IMR-90 (cell line): Measurements from ENCODE around the gene DBNDD1. TPM values are rescaled to one million over a fixed set of nuclear protein-coding genes. Genes with fewer than 3 reads are reported as not detected.
"Not testable (repeated sequence)": the region's sequence is repeated elsewhere in the genome, so short reads cannot be mapped to it uniquely, and the experiment has no call there.

ENCODE experiments used
- ATAC-seq: fragments of 200-7000 bp; cut with Tn5 transposase; 2 replicates; pipeline ENCODE4 v1.9.1; 2020; ENCODE audit warnings: low read depth, mild to moderate bottlenecking, moderate library complexity
- BruUV-seq: library from RNA; stranded (reverse); fragments of 400-500 nt; replicated peaks from 2 replicates; lab custom pipeline; 2021; lab: Mats Ljungman, UMichigan
- CTCF ChIA-PET: fragments of 300-600 bp; formaldehyde crosslinking; extraction: SDS; loops from one replicate; lab custom pipeline; 2021; ENCODE audit warnings: antibody characterized with exemption; lab: Yijun Ruan, JAX
- POLR2A ChIA-PET: fragments of 300-600 bp; sonication (Branson Sonifier 250); formaldehyde crosslinking; loops from one replicate; lab custom pipeline; 2022; ENCODE audit warnings: antibody characterized with exemption; ENCODE audit not compliant: unreplicated experiment; lab: Charles Lee
- DNase-seq: peaks from one replicate; pipeline ENCODE4 v3.0.0; 2013
- H2AFZ ChIP-seq: replicated peaks from 2 replicates; pipeline ENCODE3; 2013; ENCODE audit warnings: low read length, mild to moderate bottlenecking; ENCODE audit not compliant: poor library complexity
- H2AK5ac ChIP-seq: 2 replicates; pipeline ENCODE4 v1.6.1; 2013; ENCODE audit warnings: low read depth, low read length, inconsistent platforms
- H2AK9ac ChIP-seq: replicated peaks from 2 replicates; pipeline ENCODE3; 2013; ENCODE audit warnings: mild to moderate bottlenecking, low read depth, low read length, moderate library complexity; ENCODE audit not compliant: poor library complexity
- H2BK120ac ChIP-seq: 2 replicates; pipeline ENCODE4 v1.6.1; 2013; ENCODE audit warnings: low read depth, low read length, inconsistent platforms
- H2BK15ac ChIP-seq: 3 replicates; pipeline ENCODE4 v1.6.1; 2013; ENCODE audit warnings: low read depth, low read length, inconsistent platforms
- H2BK20ac ChIP-seq: 2 replicates; pipeline ENCODE4 v1.6.1; 2013; ENCODE audit warnings: low read depth, mild to moderate bottlenecking, inconsistent platforms, low read length, moderate library complexity
- H2BK5ac ChIP-seq: 2 replicates; pipeline ENCODE4 v1.6.1; 2013; ENCODE audit warnings: mild to moderate bottlenecking, low read depth, low read length, inconsistent platforms; ENCODE audit not compliant: poor library complexity, severe bottlenecking
- H3K14ac ChIP-seq: replicated peaks from 2 replicates; pipeline ENCODE4 v1.6.1; 2013; ENCODE audit warnings: low read depth, low read length, inconsistent platforms
- H3K18ac ChIP-seq: 2 replicates; pipeline ENCODE4 v1.6.1; 2013; ENCODE audit warnings: low read depth, low read length, control low read depth
- H3K23ac ChIP-seq: 2 replicates; pipeline ENCODE4 v1.6.1; 2013; ENCODE audit warnings: low read depth, low read length, inconsistent platforms
- H3K27ac ChIP-seq: 2 replicates; pipeline ENCODE4 v1.5.1; 2013; ENCODE audit warnings: mild to moderate bottlenecking, control low read depth, low read length; ENCODE audit not compliant: insufficient read depth
- H3K27me3 ChIP-seq: 2 replicates; pipeline ENCODE4 v1.6.1; 2013; ENCODE audit warnings: low read length; ENCODE audit not compliant: control insufficient read depth, insufficient read depth
- H3K36me3 ChIP-seq: 2 replicates; pipeline ENCODE4 v1.6.1; 2013; ENCODE audit warnings: low read length, mixed read lengths; ENCODE audit not compliant: control insufficient read depth, insufficient read depth
- H3K4ac ChIP-seq: 2 replicates; pipeline ENCODE4 v1.6.1; 2013; ENCODE audit warnings: low read depth, low read length, inconsistent platforms
- H3K4me1 ChIP-seq: 2 replicates; pipeline ENCODE4 v1.6.1; 2013; ENCODE audit warnings: low read length, mixed read lengths; ENCODE audit not compliant: control insufficient read depth, insufficient read depth
- H3K4me2 ChIP-seq: 2 replicates; pipeline ENCODE4 v1.6.1; 2013; ENCODE audit warnings: low read depth, mild to moderate bottlenecking, control low read depth, low read length, moderate library complexity
- H3K4me3 ChIP-seq: 2 replicates; pipeline ENCODE4 v1.5.1; 2013; ENCODE audit warnings: low read depth, mild to moderate bottlenecking, control low read depth, low read length, moderate library complexity; ENCODE audit not compliant: insufficient read depth
- H3K56ac ChIP-seq: 2 replicates; pipeline ENCODE4 v1.6.1; 2013; ENCODE audit warnings: low read length, inconsistent platforms; ENCODE audit not compliant: insufficient read depth; ENCODE audit errors: extremely low read depth
- H3K79me1 ChIP-seq, 2 experiments: 2 replicates each; pipeline ENCODE4 v1.6.1; 2013; ENCODE audit warnings: low read length in 2 of 2, inconsistent platforms in 1 of 2, low read depth in 1 of 2
- H3K9ac ChIP-seq: 2 replicates; pipeline ENCODE4 v1.6.1; 2013; ENCODE audit warnings: low read depth, low read length, control low read depth
- H3K9me1 ChIP-seq: 2 replicates; pipeline ENCODE4 v1.6.1; 2013; ENCODE audit warnings: low read length, inconsistent platforms; ENCODE audit not compliant: insufficient read depth
- H3K9me3 ChIP-seq: 2 replicates; pipeline ENCODE4 v1.6.1; 2013; ENCODE audit warnings: low read length; ENCODE audit not compliant: control insufficient read depth, insufficient read depth
- H4K20me1 ChIP-seq: 2 replicates; pipeline ENCODE4 v1.6.1; 2013; ENCODE audit warnings: low read length, inconsistent platforms; ENCODE audit not compliant: insufficient read depth
- H4K5ac ChIP-seq: 2 replicates; pipeline ENCODE4 v1.6.1; 2013; ENCODE audit warnings: mild to moderate bottlenecking, low read depth, low read length, control low read depth
- H4K8ac ChIP-seq, 2 experiments: 2 replicates each; pipeline ENCODE4 v1.6.1; 2013; ENCODE audit warnings: low read depth in 2 of 2, low read length in 2 of 2, control low read depth in 1 of 2, inconsistent platforms in 1 of 2
- H4K91ac ChIP-seq: 2 replicates; pipeline ENCODE4 v1.6.1; 2013; ENCODE audit warnings: low read depth, low read length, inconsistent platforms; ENCODE audit not compliant: insufficient read depth
- FOS ChIP-seq: fragments of 150-350 bp; IDR thresholded peaks from 2 replicates; pipeline ENCODE4 v1.6.1; 2016; ENCODE audit warnings: low read depth, low read length
- MAFK ChIP-seq: IDR thresholded peaks from 2 replicates; pipeline ENCODE4 v1.6.1; 2012; ENCODE audit warnings: low read depth, low read length, improper control_type of control experiment
- NFE2L2 ChIP-seq: fragments of 150-350 bp; IDR thresholded peaks from 2 replicates; pipeline ENCODE4 v1.6.1; 2016; ENCODE audit warnings: low read depth, mild to moderate bottlenecking, low read length
- WGBS, 2 experiments: methylation state at CpG; one replicate each; pipeline versions ENCODE4 v1.1.5 to v1.1.7; 2013; ENCODE audit warnings: missing lambda C conversion rate in 2 of 2; ENCODE audit not compliant: insufficient read length in 1 of 2; ENCODE audit errors: extremely low coverage in 2 of 2; 5-methylcytosine and 5-hydroxymethylcytosine counted together
- dilution Hi-C: fragments of 300-500 bp; cut with HindIII; formaldehyde crosslinking; loops from one replicate; pipeline ENCODE4 v1.14.3; 2018; ENCODE audit warnings: low sequenced_read_pairs; ENCODE audit not compliant: unreplicated experiment
- in situ Hi-C: fragments of 300-500 bp; cut with MboI; formaldehyde crosslinking; loops from 3 replicates; pipeline ENCODE4 v1.14.3; 2019; ENCODE audit warnings: low sequenced_read_pairs, inconsistent platforms, mixed read lengths
- intact Hi-C: fragments of 100-400 bp; cut with micrococcal nuclease; formaldehyde crosslinking; loops from 2 replicates; pipeline ENCODE4 v1.10.0; 2022
- polyA plus RNA-seq, 3 experiments: library from polyadenylated mRNA; depleted of rRNA; stranded (reverse); fragments of >200 nt; gene quantifications; 2 replicates each; pipeline ENCODE4 v1.2.3, GENCODE V29; 2012; ENCODE audit warnings: low replicate concordance in 1 of 3
- total RNA-seq: library from RNA; depleted of rRNA; stranded (reverse); fragments of >200 nt; gene quantifications from 2 replicates; pipeline ENCODE4 v1.2.3, GENCODE V29; 2012

The DBNDD1 gene
- total and polyA plus RNA-seq, 2 of the 4 experiments (the other 2 are of a cell fraction), result 3.4 to 23.0 TPM

- H4K91ac ChIP-seq, H3K9ac ChIP-seq, H3K9me1 ChIP-seq, H3K4me2 ChIP-seq, POLR2A ChIA-PET, dilution Hi-C loops, H3K56ac ChIP-seq, H3K4me1 ChIP-seq, H2BK15ac ChIP-seq, H3K4me3 ChIP-seq, BruUV-seq, H2AK5ac ChIP-seq, H2BK120ac ChIP-seq, H3K27me3 ChIP-seq, ATAC-seq, intact Hi-C loops, H3K23ac ChIP-seq, CTCF ChIA-PET, H3K14ac ChIP-seq, H2AFZ ChIP-seq, in situ Hi-C loops, H3K4ac ChIP-seq, H2AK9ac ChIP-seq, H2BK20ac ChIP-seq, H4K8ac ChIP-seq: not testable (repeated sequence)
- peak overlapping the region; percentile 84; the same call in 1 of the 2 replicates for H3K18ac ChIP-seq
- TF ChIP-seq MAFK (peak; percentile 77), NFE2L2 (peak; percentile 93), FOS (peak; percentile 96)
- peak; percentile 71 for DNase-seq
- peak overlapping the region; percentile 95 for H2BK5ac ChIP-seq
- peak overlapping the region; percentile 60; the same call in 1 of the 2 replicates for H4K5ac ChIP-seq
- peaks cover 28% of the 10 kb centered on the region for H4K20me1 ChIP-seq
- H3K9me3 ChIP-seq, result peaks cover 21% of the 10 kb centered on the region
- peaks cover 47% of the 10 kb centered on the region for H3K36me3 ChIP-seq
- WGBS, 2 experiments, result 100% methylated on average over 2 of the region's 7 CpGs; no CpG with 5 or more reads in 1 of the 2 experiments
- H3K79me1 ChIP-seq, result peaks cover 9 to 22% of the 10 kb centered on the region in 2 experiments; a peak in 3 of 4 replicates
- peak overlapping the region; percentile 83 for H3K27ac ChIP-seq
Measured at GRCh38 chr16:89995475-89996177, 23.6 kb downstream of the DBNDD1 start.
